Caco-2 (cell line): Measurements from ENCODE around the gene PODXL2. TPM values are rescaled to one million over a fixed set of nuclear protein-coding genes. Genes with fewer than 3 reads are reported as not detected.

Source experiments
- BruUV-seq: library from RNA; stranded (reverse); fragments of 400-500 nt; replicated peaks from 2 replicates; lab custom pipeline; 2021; lab: Mats Ljungman, UMichigan
- CTCF ChIA-PET: fragments of 300-600 bp; sonication (Branson Sonifier 250); formaldehyde crosslinking; loops from one replicate; lab custom pipeline; 2022; ENCODE audit warnings: antibody characterized with exemption; lab: Charles Lee
- POLR2A ChIA-PET: fragments of 300-600 bp; sonication (Branson Sonifier 250); formaldehyde crosslinking; loops from one replicate; lab custom pipeline; 2022; ENCODE audit warnings: antibody characterized with exemption; lab: Charles Lee
- DNase-seq, 2 experiments: peaks; one replicate each; pipeline versions ENCODE4 v3.0.0 to v3.0.0-alpha.2; 2020 to 2022
- H3K27me3 ChIP-seq: replicated peaks from 2 replicates; pipeline ENCODE4 v1.6.0; 2011; ENCODE audit warnings: low read length; ENCODE audit not compliant: control insufficient read depth, insufficient read depth
- H3K36me3 ChIP-seq: 2 replicates; pipeline ENCODE4 v1.5.1; 2011; ENCODE audit warnings: low read length; ENCODE audit not compliant: control insufficient read depth, insufficient read depth
- H3K4me1 ChIP-seq: fragments of 250-450 bp; sonication (Bioruptor Pico); 2 replicates; pipeline ENCODE4 v1.5.1; 2020; ENCODE audit warnings: mild to moderate bottlenecking
- H3K4me3 ChIP-seq: 2 replicates; pipeline ENCODE4 v1.5.1; 2011; ENCODE audit warnings: low read depth, mild to moderate bottlenecking, control low read depth, low read length
- H3K9me3 ChIP-seq: fragments of 250-450 bp; sonication (Bioruptor Pico); 2 replicates; pipeline ENCODE4 v1.5.1; 2020; ENCODE audit warnings: mild to moderate bottlenecking, moderate library complexity
- H3K27ac Mint-ChIP-seq: one replicate; pipeline ENCODE4 v1.8.0; 2022; ENCODE audit warnings: mixed read lengths; ENCODE audit not compliant: unreplicated experiment
- H3K27me3 Mint-ChIP-seq: one replicate; pipeline ENCODE4 v1.8.0; 2022; ENCODE audit warnings: mixed read lengths; ENCODE audit not compliant: insufficient read depth, unreplicated experiment
- H3K36me3 Mint-ChIP-seq: one replicate; pipeline ENCODE4 v1.8.0; 2022; ENCODE audit warnings: mild to moderate bottlenecking, mixed read lengths; ENCODE audit not compliant: insufficient read depth, unreplicated experiment
- H3K4me1 Mint-ChIP-seq: one replicate; pipeline ENCODE4 v1.8.0; 2022; ENCODE audit warnings: low read depth, mixed read lengths; ENCODE audit not compliant: unreplicated experiment
- H3K4me3 Mint-ChIP-seq: one replicate; pipeline ENCODE4 v1.8.0; 2022; ENCODE audit warnings: mild to moderate bottlenecking, moderate library complexity, mixed read lengths; ENCODE audit not compliant: unreplicated experiment
- H3K9me3 Mint-ChIP-seq: one replicate; pipeline ENCODE4 v1.8.0; 2022; ENCODE audit warnings: mixed read lengths; ENCODE audit not compliant: unreplicated experiment
- intact Hi-C: fragments of 100-400 bp; cut with micrococcal nuclease; formaldehyde crosslinking; loops from one replicate; pipeline ENCODE4 v1.10.0; 2022; ENCODE audit not compliant: unreplicated experiment
- total RNA-seq: library from RNA; stranded (reverse); gene quantifications from 2 replicates; pipeline ENCODE4 v1.2.3, GENCODE V29; 2022
- TF ChIP-seq, protein P1 (sequence below), 2 experiments: fragments of 200-600 bp in 1 of 2; IDR thresholded peaks; 1 replicate in 1 of 2; 2 replicates in 1 of 2; pipeline versions ENCODE4 v1.5.1 to v1.8.0; 2011 to 2022; ENCODE audit warnings: antibody characterized with exemption in 1 of 2, control low read depth in 1 of 2, inconsistent platforms in 1 of 2, low read depth in 1 of 2, low read length in 1 of 2, mild to moderate bottlenecking in 1 of 2, moderate library complexity in 1 of 2; ENCODE audit not compliant: insufficient read depth in 1 of 2, severe bottlenecking in 1 of 2, unreplicated experiment in 1 of 2

Gene PODXL2
- total RNA-seq, 1 experiment from 2014 or later, result 39.1 TPM

DNA sequence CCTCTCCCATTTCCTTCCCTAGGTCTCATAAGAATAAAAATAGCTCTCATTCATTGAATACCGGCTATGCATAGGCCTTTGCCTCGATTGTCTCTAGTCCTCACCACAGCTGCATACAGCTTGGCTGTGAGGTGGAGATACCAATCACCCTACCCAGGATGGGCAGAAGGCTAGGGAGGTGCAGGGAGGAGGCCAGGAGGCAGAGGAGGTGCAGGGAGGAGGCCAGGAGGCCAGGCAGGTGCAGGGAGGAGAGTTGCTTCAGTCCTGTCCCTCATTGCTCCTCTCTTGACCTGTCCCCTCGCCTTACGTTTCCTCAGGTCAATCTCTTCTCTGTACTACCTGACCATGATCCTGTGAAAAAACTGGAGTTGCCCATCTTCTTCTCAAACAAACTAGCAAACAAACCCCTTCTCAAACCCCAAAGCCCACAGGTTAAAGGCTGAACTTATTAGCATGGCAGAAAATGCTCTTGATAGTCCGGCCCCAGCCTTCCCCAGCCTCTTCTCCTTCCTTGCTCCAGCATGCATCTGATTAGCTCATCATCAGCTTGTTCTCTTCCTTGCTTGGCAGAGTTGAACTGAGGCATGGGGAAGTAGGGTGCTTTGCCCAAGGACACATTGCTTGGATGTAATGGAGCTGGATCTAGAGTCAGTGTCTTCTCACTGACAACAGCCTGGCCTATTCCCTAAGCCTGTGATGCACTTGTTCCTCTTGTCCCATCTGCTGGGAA lies 15.8 kb downstream of the PODXL2 start:
- no peaks in the 10 kb centered on the region for H3K4me1 ChIP-seq
- no peak for DNase-seq
- H3K4me1 Mint-ChIP-seq, result no peaks in the 10 kb centered on the region
- H3K36me3 ChIP-seq, result no peaks in the 10 kb centered on the region; the same call in none of the 2 replicates
- no peaks in the 10 kb centered on the region for H3K9me3 Mint-ChIP-seq
- peaks cover 6% of the 10 kb centered on the region for H3K36me3 Mint-ChIP-seq
- intact Hi-C loops, result no loop called here
- H3K27ac Mint-ChIP-seq, result no peak overlapping the region
- CTCF ChIA-PET, result no interaction called here
- H3K27me3 Mint-ChIP-seq, result no peaks in the 10 kb centered on the region
- no peaks in the 10 kb centered on the region for H3K9me3 ChIP-seq
- no peaks in the 10 kb centered on the region for H3K27me3 ChIP-seq
- POLR2A ChIA-PET, result no interaction called here
- no TSS peak for BruUV-seq
- TF ChIP-seq, protein P1, sequence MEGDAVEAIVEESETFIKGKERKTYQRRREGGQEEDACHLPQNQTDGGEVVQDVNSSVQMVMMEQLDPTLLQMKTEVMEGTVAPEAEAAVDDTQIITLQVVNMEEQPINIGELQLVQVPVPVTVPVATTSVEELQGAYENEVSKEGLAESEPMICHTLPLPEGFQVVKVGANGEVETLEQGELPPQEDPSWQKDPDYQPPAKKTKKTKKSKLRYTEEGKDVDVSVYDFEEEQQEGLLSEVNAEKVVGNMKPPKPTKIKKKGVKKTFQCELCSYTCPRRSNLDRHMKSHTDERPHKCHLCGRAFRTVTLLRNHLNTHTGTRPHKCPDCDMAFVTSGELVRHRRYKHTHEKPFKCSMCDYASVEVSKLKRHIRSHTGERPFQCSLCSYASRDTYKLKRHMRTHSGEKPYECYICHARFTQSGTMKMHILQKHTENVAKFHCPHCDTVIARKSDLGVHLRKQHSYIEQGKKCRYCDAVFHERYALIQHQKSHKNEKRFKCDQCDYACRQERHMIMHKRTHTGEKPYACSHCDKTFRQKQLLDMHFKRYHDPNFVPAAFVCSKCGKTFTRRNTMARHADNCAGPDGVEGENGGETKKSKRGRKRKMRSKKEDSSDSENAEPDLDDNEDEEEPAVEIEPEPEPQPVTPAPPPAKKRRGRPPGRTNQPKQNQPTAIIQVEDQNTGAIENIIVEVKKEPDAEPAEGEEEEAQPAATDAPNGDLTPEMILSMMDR (IDR thresholded peaks at IDR 0.05; ENCODE audit: insufficient read depth in 1 of 2, low read depth in 1 of 2, low read length in 1 of 2, severe bottlenecking in 1 of 2, unreplicated experiment in 1 of 2), result no peak
- H3K4me3 ChIP-seq, result no peak overlapping the region
- H3K4me3 Mint-ChIP-seq, result no peak overlapping the region

DNA sequence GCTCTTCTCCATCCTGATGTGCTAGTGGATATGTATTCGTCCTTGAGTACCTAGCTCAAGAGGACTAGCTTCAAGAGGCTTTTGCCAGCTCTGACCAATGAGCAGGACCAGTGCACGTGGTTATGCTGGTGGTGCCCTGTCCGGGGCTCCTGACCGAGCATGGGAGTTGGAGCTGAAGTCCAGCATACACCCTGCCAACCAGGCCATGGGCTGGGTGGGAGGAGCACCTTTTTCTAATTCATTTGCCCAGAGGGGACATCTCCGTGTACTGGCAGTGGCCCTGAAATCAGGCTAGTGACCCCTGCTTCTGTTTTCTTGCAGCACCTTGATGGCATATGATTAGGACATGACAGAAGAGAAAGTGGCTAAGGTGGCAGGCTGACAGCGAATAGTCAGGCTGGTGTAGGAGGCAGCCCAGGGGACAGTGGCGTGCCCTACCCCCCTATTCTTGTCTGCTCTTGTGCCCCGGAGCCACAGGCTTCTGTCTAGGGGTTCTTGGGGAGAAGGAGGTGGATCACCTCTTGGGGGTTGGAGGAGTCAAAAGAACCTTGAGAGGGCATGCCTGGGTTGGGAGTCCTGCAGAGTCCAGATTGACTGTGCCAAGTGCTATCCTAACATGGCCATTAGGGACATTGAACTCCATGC lies 16.5 kb downstream of the PODXL2 start:
- no peak for DNase-seq
- ChIA-PET POLR2A (no interaction called here), CTCF (no interaction called here)
- no peak overlapping the region for H3K4me3 ChIP-seq
- no TSS peak for BruUV-seq
- no peaks in the 10 kb centered on the region; the same call in 1 of the 2 replicates for H3K36me3 ChIP-seq
- H3K4me1 Mint-ChIP-seq, result no peaks in the 10 kb centered on the region
- no peaks in the 10 kb centered on the region for H3K27me3 Mint-ChIP-seq
- intact Hi-C loops, result no loop called here
- H3K9me3 ChIP-seq, result no peaks in the 10 kb centered on the region
- H3K4me1 ChIP-seq, result no peaks in the 10 kb centered on the region
- H3K4me3 Mint-ChIP-seq, result no peak overlapping the region
- no peak overlapping the region for H3K27ac Mint-ChIP-seq
- H3K9me3 Mint-ChIP-seq, result no peaks in the 10 kb centered on the region
- TF ChIP-seq, protein P1 (IDR thresholded peaks at IDR 0.05; ENCODE audit: insufficient read depth in 1 of 2, low read depth in 1 of 2, low read length in 1 of 2, severe bottlenecking in 1 of 2, unreplicated experiment in 1 of 2), result no peak
- H3K27me3 ChIP-seq, result no peaks in the 10 kb centered on the region
- H3K36me3 Mint-ChIP-seq, result peaks cover 6% of the 10 kb centered on the region

DNA sequence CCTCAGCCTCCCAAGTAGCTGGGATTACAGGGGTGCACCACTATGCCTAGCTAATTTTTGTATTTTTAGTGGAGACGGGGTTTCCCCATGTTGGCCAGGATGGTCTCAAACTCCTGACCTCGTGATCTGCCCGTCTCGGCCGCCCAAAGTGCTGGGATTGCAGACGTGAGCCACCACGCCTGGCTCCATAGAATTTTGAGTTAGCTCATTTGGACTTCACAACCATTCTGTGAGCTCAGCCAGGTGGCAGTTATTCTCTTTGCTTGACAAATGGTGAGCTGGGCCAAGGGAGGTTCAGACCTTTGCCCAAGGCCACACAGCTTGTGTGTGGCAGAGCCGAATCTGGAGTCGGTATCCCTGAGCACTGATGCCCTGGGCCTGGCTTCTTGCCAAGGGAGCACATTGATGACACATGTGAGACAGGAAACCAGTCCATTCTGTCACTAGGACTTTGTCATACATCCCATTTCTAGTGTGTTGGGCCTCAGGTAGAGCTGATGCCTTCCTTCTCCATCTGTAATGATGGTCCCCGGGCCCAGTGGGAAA lies 17.6 kb downstream of the PODXL2 start:
- intact Hi-C loops, result no loop called here
- H3K4me3 ChIP-seq, result no peak overlapping the region
- no TSS peak for BruUV-seq
- Mint-ChIP-seq H3K9me3 (no peaks in the 10 kb centered on the region), H3K4me3 (no peak overlapping the region), H3K4me1 (no peaks in the 10 kb centered on the region), H3K27me3 (no peaks in the 10 kb centered on the region), H3K27ac (no peak overlapping the region), H3K36me3 (peaks cover 6% of the 10 kb centered on the region)
- H3K4me1 ChIP-seq, result no peaks in the 10 kb centered on the region
- ChIA-PET POLR2A (no interaction called here), CTCF (no interaction called here)
- no peaks in the 10 kb centered on the region for H3K9me3 ChIP-seq
- TF ChIP-seq, protein P1 (IDR thresholded peaks at IDR 0.05; ENCODE audit: insufficient read depth in 1 of 2, low read depth in 1 of 2, low read length in 1 of 2, severe bottlenecking in 1 of 2, unreplicated experiment in 1 of 2), result no peak
- no peaks in the 10 kb centered on the region for H3K27me3 ChIP-seq
- H3K36me3 ChIP-seq, result no peaks in the 10 kb centered on the region; the same call in 1 of the 2 replicates
- DNase-seq, result no peak
